ENCODE data around the gene SARM1.

Gene SARM1

DNA sequence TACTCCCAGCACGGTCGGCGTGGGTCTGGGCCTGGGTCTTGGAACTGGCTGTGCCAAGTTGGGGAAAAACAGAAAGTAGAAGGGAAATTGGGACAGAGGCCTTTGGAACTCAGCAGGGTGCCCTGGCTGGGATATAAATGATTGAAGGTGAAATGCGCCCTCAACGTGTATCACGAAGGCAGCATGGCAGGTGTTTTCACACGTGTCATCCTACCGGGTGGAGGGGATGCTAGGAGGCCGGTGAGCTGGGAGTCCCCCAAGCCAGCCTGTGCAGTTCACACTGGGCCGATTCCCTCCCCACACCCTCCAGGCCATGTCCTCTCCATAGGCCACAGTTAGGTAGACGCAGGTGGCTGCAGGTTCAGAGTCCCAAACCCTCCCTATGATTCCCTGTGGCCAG is 30.0 kb upstream of the SARM1 start:
- H3K27me3 ChIP-seq (ENCODE audit: control insufficient read depth, insufficient read depth, low read length): no peaks in the 10 kb centered on the region
- H3K36me3 ChIP-seq (ENCODE audit: control insufficient read depth, insufficient read depth, low read length): peaks cover 28% of the 10 kb centered on the region
- no peak overlapping the region for H3K4me3 ChIP-seq (ENCODE audit: low read length)
- no peak for DNase-seq (ENCODE audit: low read depth, low spot score)
- H3K9me3 ChIP-seq (ENCODE audit: control insufficient read depth, insufficient read depth, low read length): no peaks in the 10 kb centered on the region
- no peak overlapping the region for H3K27ac ChIP-seq (ENCODE audit: low read length)
- no peaks in the 10 kb centered on the region for H3K4me1 ChIP-seq (ENCODE audit: control insufficient read depth, insufficient read depth, low read length)
- WGBS (ENCODE audit: insufficient coverage, insufficient read length): no CpG with 5 or more reads among the region's 11 CpGs

DNA sequence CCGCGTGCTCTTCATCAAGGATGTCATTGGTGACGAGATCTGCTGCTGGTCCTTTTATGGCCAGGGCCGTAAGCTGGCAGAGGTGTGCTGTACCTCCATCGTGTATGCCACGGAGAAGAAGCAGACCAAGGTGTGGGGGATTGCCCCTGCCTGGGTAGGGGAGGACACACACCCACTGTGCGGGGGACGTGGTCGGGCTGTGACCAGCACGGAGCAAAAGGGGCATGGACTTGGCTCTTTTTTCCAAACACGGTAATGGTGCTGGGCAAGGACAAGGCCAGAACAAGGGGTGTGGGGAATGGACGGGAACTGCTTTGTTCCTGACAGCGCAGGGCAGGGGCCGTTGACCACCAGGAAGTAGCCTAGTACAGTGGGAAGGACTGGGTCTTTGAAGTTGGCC is 29.2 kb upstream of the SARM1 start:
- no CpG with 5 or more reads among the region's 14 CpGs for WGBS (ENCODE audit: insufficient coverage, insufficient read length)
- peaks cover 28% of the 10 kb centered on the region for H3K36me3 ChIP-seq (ENCODE audit: control insufficient read depth, insufficient read depth, low read length)

DNA sequence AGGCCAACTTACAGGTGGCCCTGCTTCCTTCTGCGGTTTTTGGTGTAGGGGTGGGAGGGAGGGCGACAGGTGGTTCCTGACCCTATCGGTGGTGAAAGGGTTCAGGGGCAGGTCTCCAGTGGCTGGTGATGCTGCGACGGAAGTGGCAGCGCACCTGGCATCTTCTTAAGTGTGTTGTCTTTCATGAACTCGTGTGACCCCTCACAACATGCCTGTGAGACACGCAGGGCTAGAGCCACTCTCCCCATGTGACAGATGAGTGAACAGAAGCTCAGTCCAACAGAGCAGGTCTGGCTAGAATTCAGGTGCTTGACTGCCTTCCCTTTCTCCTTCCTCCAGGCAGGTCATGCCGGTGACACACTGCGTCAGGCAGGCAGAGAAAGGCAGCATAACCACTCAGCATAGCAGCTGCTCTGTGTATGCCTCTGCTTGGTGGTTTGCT is 28.0 kb upstream of the SARM1 start:
- Histone ChIP-seq H3K4me3 (ENCODE audit: low read length) (no peak overlapping the region), H3K27ac (ENCODE audit: low read length) (no peak overlapping the region), H3K27me3 (ENCODE audit: control insufficient read depth, insufficient read depth, low read length) (no peaks in the 10 kb centered on the region), H3K9me3 (ENCODE audit: control insufficient read depth, insufficient read depth, low read length) (no peaks in the 10 kb centered on the region), H3K36me3 (ENCODE audit: control insufficient read depth, insufficient read depth, low read length) (peaks cover 30% of the 10 kb centered on the region), H3K4me1 (ENCODE audit: control insufficient read depth, insufficient read depth, low read length) (no peaks in the 10 kb centered on the region)
- WGBS (ENCODE audit: insufficient coverage, insufficient read length): no CpG with 5 or more reads among the region's 10 CpGs
- DNase-seq (ENCODE audit: low read depth, low spot score): no peak

More for the DNA sequence above, 29.2 kb upstream of the SARM1 start:
- H3K9me3 ChIP-seq (ENCODE audit: control insufficient read depth, insufficient read depth, low read length): no peaks in the 10 kb centered on the region
- no peaks in the 10 kb centered on the region for H3K27me3 ChIP-seq (ENCODE audit: control insufficient read depth, insufficient read depth, low read length)
- no peak overlapping the region for H3K27ac ChIP-seq (ENCODE audit: low read length)
- H3K4me1 ChIP-seq (ENCODE audit: control insufficient read depth, insufficient read depth, low read length): no peaks in the 10 kb centered on the region
- H3K4me3 ChIP-seq (ENCODE audit: low read length): no peak overlapping the region
- DNase-seq (ENCODE audit: low read depth, low spot score): no peak

DNA sequence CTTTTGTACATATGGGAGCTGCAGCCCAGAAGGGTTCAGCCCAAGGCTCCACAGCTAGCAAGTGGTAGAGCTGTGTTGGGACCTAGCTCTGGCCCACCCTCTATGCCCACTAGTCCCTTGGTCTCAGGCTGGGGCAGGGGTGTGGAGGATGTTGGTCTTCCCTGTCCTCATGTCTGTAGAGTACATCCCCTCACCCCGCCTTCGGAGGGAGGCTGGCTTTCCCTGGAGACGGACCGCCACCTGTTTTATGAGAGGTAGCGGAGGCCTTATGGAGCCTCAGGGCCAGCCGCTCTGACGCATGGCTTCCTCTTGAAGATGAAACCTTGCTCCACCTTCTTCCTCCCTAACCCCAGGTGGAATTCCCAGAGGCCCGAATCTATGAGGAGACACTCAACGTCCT is 27.5 kb upstream of the SARM1 start:
- Histone ChIP-seq H3K27me3 (ENCODE audit: control insufficient read depth, insufficient read depth, low read length) (no peaks in the 10 kb centered on the region), H3K4me3 (ENCODE audit: low read length) (no peak overlapping the region), H3K4me1 (ENCODE audit: control insufficient read depth, insufficient read depth, low read length) (no peaks in the 10 kb centered on the region), H3K36me3 (ENCODE audit: control insufficient read depth, insufficient read depth, low read length) (peaks cover 34% of the 10 kb centered on the region), H3K27ac (ENCODE audit: low read length) (no peak overlapping the region), H3K9me3 (ENCODE audit: control insufficient read depth, insufficient read depth, low read length) (no peaks in the 10 kb centered on the region)
- WGBS (ENCODE audit: insufficient coverage, insufficient read length): no CpG with 5 or more reads among the region's 9 CpGs
- DNase-seq (ENCODE audit: low read depth, low spot score): no peak

DNA sequence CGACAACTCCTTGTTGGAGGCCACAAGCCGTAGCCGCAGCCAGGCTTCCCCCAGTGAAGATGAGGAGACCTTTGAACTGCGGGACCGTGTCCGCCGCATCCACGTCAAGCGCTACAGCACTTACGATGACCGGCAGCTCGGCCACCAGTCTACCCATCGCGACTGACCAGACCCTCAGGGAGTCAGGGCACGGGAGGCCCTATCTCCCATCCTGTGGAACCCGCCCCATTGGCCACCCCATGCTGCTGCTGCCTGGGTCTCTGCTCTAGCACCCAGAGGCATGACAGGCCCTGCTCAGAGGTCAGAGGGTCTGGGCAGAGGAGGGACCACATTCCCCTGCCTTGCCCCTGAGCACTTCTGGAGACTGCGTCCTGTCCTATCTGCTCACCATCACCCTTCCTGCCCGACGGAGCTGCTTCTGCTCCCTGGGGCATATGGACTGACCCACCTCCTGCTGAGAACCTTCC is 27.0 kb upstream of the SARM1 start:
- H3K36me3 ChIP-seq (ENCODE audit: control insufficient read depth, insufficient read depth, low read length): peaks cover 33% of the 10 kb centered on the region
- H3K27ac ChIP-seq (ENCODE audit: low read length): no peak overlapping the region
- H3K4me1 ChIP-seq (ENCODE audit: control insufficient read depth, insufficient read depth, low read length): no peaks in the 10 kb centered on the region
- no CpG with 5 or more reads among the region's 19 CpGs for WGBS (ENCODE audit: insufficient coverage, insufficient read length)
- H3K27me3 ChIP-seq (ENCODE audit: control insufficient read depth, insufficient read depth, low read length): no peaks in the 10 kb centered on the region
- H3K9me3 ChIP-seq (ENCODE audit: control insufficient read depth, insufficient read depth, low read length): no peaks in the 10 kb centered on the region
- no peak overlapping the region for H3K4me3 ChIP-seq (ENCODE audit: low read length)
- DNase-seq (ENCODE audit: low read depth, low spot score): no peak

DNA sequence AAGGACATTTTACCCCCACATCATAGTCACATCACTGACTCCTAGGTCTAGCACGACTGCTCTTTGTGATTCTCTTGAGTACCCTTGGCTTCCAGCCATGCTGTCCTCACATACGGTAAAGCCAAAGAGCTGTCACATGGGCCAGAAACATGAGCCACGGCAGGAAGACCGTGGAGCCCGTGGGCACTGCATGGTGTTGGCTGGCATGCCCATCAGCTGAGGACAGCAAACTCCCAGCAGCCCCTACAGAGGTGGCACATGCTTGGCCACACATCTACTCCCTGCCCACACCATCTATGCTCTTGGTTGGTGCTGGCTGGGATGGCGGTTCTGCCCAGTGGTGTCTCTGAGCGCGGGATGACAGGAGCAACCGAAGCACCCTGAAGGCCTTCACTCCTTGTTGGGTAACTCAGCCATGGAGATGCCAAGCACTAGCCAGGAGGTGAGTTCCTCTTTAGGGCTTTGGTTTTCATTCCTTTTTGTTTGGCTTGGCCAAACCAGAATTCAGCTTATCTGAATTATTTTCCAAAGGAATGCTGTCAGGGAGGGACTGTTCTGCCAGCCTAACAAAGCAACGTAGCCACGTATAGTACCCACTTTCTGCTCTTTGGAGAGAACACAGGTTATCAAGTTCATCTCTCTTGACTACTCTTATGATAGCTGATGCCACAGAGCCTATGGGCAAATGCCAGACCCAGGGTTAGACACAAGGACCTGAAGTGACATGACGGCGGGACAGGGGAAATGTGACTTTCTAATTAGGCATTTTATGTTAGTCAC is 25.9 kb upstream of the SARM1 start:
- Histone ChIP-seq H3K27me3 (ENCODE audit: control insufficient read depth, insufficient read depth, low read length) (no peaks in the 10 kb centered on the region), H3K27ac (ENCODE audit: low read length) (no peak overlapping the region), H3K36me3 (ENCODE audit: control insufficient read depth, insufficient read depth, low read length) (peaks cover 37% of the 10 kb centered on the region), H3K9me3 (ENCODE audit: control insufficient read depth, insufficient read depth, low read length) (no peaks in the 10 kb centered on the region), H3K4me1 (ENCODE audit: control insufficient read depth, insufficient read depth, low read length) (no peaks in the 10 kb centered on the region), H3K4me3 (ENCODE audit: low read length) (no peak overlapping the region)
- DNase-seq (ENCODE audit: low read depth, low spot score): no peak
- WGBS (ENCODE audit: insufficient coverage, insufficient read length): no CpG with 5 or more reads among the region's 13 CpGs

DNA sequence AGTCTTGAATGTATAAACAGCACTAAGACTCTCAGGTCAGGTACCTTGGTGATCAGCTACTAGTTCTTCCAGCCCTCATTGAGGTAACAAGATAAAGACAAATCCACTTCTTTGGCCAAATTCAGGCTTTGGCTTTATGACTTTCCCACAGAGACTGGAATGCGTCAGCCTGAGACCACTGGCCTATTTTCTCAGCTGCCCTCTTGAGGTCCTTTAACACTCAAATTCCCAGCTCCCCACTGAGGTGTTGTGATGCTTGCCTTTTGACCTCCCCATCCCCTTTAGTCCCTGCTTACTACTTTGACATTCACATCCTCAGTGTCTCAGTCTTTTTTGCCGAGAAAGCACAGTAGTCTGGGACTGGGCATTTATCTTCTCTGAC is 25.3 kb upstream of the SARM1 start:
- DNase-seq (ENCODE audit: low read depth, low spot score): no peak
- Histone ChIP-seq H3K36me3 (ENCODE audit: control insufficient read depth, insufficient read depth, low read length) (peaks cover 40% of the 10 kb centered on the region), H3K27ac (ENCODE audit: low read length) (no peak overlapping the region), H3K9me3 (ENCODE audit: control insufficient read depth, insufficient read depth, low read length) (no peaks in the 10 kb centered on the region), H3K4me1 (ENCODE audit: control insufficient read depth, insufficient read depth, low read length) (no peaks in the 10 kb centered on the region), H3K4me3 (ENCODE audit: low read length) (no peak overlapping the region), H3K27me3 (ENCODE audit: control insufficient read depth, insufficient read depth, low read length) (no peaks in the 10 kb centered on the region)
- WGBS (ENCODE audit: insufficient coverage, insufficient read length): no CpG with 5 or more reads among the region's 2 CpGs

DNA sequence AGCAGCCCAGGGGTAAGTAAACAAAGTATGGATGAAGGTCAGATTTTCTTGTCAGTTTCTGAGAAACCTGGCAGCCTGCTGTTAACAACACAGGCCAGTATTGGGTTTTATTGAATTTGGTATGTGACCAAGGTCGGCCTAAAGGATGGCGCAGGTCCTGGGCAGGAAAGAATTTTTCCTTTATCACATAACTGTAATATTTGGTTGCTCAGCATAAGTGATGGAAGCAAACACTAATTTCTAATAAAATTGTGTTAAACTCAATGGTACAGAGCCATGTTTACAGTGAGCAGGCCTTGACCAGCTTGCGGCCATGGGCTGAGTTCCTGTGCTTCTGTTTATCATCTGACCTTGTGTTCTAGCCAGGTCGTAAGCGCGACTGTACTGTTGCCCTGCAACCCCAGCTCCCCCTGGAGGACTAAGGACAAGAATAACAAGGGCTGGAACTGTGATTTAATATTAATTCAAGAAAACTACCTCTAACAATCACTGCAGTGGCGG is 24.7 kb upstream of the SARM1 start:
- WGBS (ENCODE audit: insufficient coverage, insufficient read length): no CpG with 5 or more reads among the region's 7 CpGs
- no peaks in the 10 kb centered on the region for H3K4me1 ChIP-seq (ENCODE audit: control insufficient read depth, insufficient read depth, low read length)
- H3K4me3 ChIP-seq (ENCODE audit: low read length): no peak overlapping the region
- no peaks in the 10 kb centered on the region for H3K9me3 ChIP-seq (ENCODE audit: control insufficient read depth, insufficient read depth, low read length)
- H3K36me3 ChIP-seq (ENCODE audit: control insufficient read depth, insufficient read depth, low read length): peaks cover 40% of the 10 kb centered on the region
- no peak overlapping the region for H3K27ac ChIP-seq (ENCODE audit: low read length)
- no peak for DNase-seq (ENCODE audit: low read depth, low spot score)
- H3K27me3 ChIP-seq (ENCODE audit: control insufficient read depth, insufficient read depth, low read length): no peaks in the 10 kb centered on the region

DNA sequence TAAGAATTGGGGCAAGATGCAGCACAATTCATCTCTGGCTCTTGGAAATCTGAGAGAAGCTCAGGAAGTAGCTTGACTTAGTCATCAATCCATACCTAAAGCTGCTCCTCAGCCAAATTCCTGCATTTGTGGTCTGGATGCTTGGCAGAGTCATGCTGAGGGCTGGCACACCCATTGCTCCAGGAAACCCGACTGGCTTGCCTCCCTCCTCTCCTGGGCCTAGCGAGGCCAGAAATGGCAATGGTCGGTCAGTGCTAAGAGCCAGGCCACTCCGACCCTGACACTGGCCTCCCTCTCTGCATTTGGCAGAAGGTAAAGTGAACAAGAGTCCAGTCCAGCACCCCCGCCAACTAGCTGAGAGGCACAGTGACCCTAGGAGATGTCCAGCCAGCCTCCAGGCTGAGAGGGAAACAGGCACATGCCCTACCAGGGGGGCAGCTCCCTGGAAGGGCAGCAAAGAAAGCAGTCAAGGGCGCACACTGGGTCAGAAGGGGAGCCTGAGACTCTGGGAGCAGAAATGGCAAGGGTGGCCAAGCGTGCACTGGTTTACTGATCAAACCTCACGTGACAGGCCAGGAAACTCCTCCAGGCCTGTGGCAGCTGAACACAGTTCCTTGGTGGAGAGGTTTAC is 24.1 kb upstream of the SARM1 start:
- Histone ChIP-seq H3K36me3 (ENCODE audit: control insufficient read depth, insufficient read depth, low read length) (peaks cover 37% of the 10 kb centered on the region), H3K4me1 (ENCODE audit: control insufficient read depth, insufficient read depth, low read length) (no peaks in the 10 kb centered on the region), H3K4me3 (ENCODE audit: low read length) (no peak overlapping the region), H3K27me3 (ENCODE audit: control insufficient read depth, insufficient read depth, low read length) (no peaks in the 10 kb centered on the region), H3K9me3 (ENCODE audit: control insufficient read depth, insufficient read depth, low read length) (no peaks in the 10 kb centered on the region), H3K27ac (ENCODE audit: low read length) (no peak overlapping the region)
- WGBS (ENCODE audit: insufficient coverage, insufficient read length): no CpG with 5 or more reads among the region's 8 CpGs
- no peak for DNase-seq (ENCODE audit: low read depth, low spot score)

DNA sequence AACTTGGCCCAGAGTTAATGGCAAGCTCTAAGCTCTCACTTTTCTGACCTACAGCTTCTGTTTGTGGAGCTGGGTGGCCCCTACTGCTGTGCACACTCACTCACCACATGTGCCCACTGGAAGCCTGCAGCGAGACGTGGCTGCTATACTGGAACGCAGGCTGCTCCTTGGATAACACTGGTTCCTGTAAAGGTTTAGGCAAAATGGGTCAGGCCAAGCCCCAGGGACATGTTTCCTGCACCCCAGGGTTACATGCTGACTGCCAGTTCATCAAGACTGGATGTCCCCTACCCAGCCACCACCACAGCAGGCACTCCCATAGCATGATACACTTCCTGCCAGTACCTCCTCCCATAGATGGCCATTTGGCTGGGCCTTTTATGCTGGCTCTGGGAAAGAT is 22.5 kb upstream of the SARM1 start:
- H3K9me3 ChIP-seq (ENCODE audit: control insufficient read depth, insufficient read depth, low read length): no peaks in the 10 kb centered on the region
- H3K4me1 ChIP-seq (ENCODE audit: control insufficient read depth, insufficient read depth, low read length): no peaks in the 10 kb centered on the region
- no peak overlapping the region for H3K4me3 ChIP-seq (ENCODE audit: low read length)
- peaks cover 41% of the 10 kb centered on the region for H3K36me3 ChIP-seq (ENCODE audit: control insufficient read depth, insufficient read depth, low read length)
- DNase-seq (ENCODE audit: low read depth, low spot score): no peak
- no peaks in the 10 kb centered on the region for H3K27me3 ChIP-seq (ENCODE audit: control insufficient read depth, insufficient read depth, low read length)
- H3K27ac ChIP-seq (ENCODE audit: low read length): no peak overlapping the region
- no CpG with 5 or more reads among the region's 3 CpGs for WGBS (ENCODE audit: insufficient coverage, insufficient read length)
